WTC11 (cell line): ENCODE results near the gene ADARB2. TPM values are rescaled to one million over a fixed set of nuclear protein-coding genes. Genes with fewer than 3 reads are reported as not detected.

Experiments
- ATAC-seq: fragments of 200-7000 bp; cut with Tn5 transposase; 2 replicates; pipeline ENCODE4 v1.10.0; 2021; ENCODE audit warnings: mild to moderate bottlenecking, moderate library complexity
- CTCF ChIA-PET: fragments of 300-600 bp; sonication (Branson Sonifier 250); formaldehyde crosslinking; loops from one replicate; lab custom pipeline; 2021; ENCODE audit warnings: antibody characterized with exemption; lab: Charles Lee
- POLR2A ChIA-PET: fragments of 350-600 bp; sonication (Branson Sonifier 250); formaldehyde crosslinking; loops from one replicate; lab custom pipeline; 2021; ENCODE audit warnings: antibody characterized with exemption; lab: Charles Lee
- DNase-seq: peaks from one replicate; pipeline ENCODE4 v3.0.0; 2021; ENCODE audit warnings: low spot score
- H3K27ac Mint-ChIP-seq: 2 replicates; pipeline ENCODE4 v1.8.0; 2021; ENCODE audit warnings: mixed read lengths
- H3K27me3 Mint-ChIP-seq: 2 replicates; pipeline ENCODE4 v1.8.0; 2021; ENCODE audit warnings: low read depth, mild to moderate bottlenecking, moderate library complexity, mixed read lengths
- H3K36me3 Mint-ChIP-seq: 2 replicates; pipeline ENCODE4 v1.8.0; 2021; ENCODE audit warnings: mixed read lengths
- H3K4me1 Mint-ChIP-seq: 2 replicates; pipeline ENCODE4 v1.8.0; 2022; ENCODE audit warnings: mixed read lengths
- H3K4me3 Mint-ChIP-seq: 2 replicates; pipeline ENCODE4 v1.8.0; 2021; ENCODE audit warnings: mild to moderate bottlenecking, moderate library complexity, mixed read lengths
- H3K9me3 Mint-ChIP-seq: 2 replicates; pipeline ENCODE4 v1.8.0; 2021; ENCODE audit warnings: mixed read lengths
- AFF4 ChIP-seq: sonication (generic); formaldehyde crosslinking; IDR thresholded peaks from 2 replicates; pipeline ENCODE4 v1.8.1; 2023; ENCODE audit warnings: mild to moderate bottlenecking, missing genetic modification reagents, borderline replicate concordance
- ETV6 ChIP-seq: sonication (generic); formaldehyde crosslinking; IDR thresholded peaks from 2 replicates; pipeline ENCODE4 v1.8.1; 2022; ENCODE audit warnings: mild to moderate bottlenecking, missing genetic modification reagents
- GRHL2 ChIP-seq: fragments of 250-450 bp; sonication (Bioruptor Pico); IDR thresholded peaks from 2 replicates; pipeline ENCODE4 v1.8.0; 2022; ENCODE audit warnings: mild to moderate bottlenecking, moderate library complexity; ENCODE audit not compliant: insufficient replicate concordance, severe bottlenecking
- IRF2 ChIP-seq: sonication (generic); formaldehyde crosslinking; IDR thresholded peaks from 2 replicates; pipeline ENCODE4 v1.8.0; 2022; ENCODE audit warnings: low read depth, missing genetic modification reagents, borderline replicate concordance
- MYBL2 ChIP-seq: sonication (generic); formaldehyde crosslinking; IDR thresholded peaks from 2 replicates; pipeline ENCODE4 v1.8.1; 2023; ENCODE audit warnings: mild to moderate bottlenecking, moderate library complexity, missing genetic modification reagents
- NR2C2 ChIP-seq: sonication (generic); formaldehyde crosslinking; IDR thresholded peaks from 2 replicates; pipeline ENCODE4 v1.8.0; 2022; ENCODE audit warnings: mild to moderate bottlenecking, missing genetic modification reagents
- NR3C1 ChIP-seq: sonication (generic); formaldehyde crosslinking; conservative IDR thresholded peaks from 2 replicates; pipeline ENCODE4 v1.8.1; 2023; ENCODE audit warnings: low read depth, mild to moderate bottlenecking, missing genetic modification reagents
- PREB ChIP-seq: sonication (generic); formaldehyde crosslinking; IDR thresholded peaks from 2 replicates; pipeline ENCODE4 v1.8.1; 2022; ENCODE audit warnings: mild to moderate bottlenecking, missing genetic modification reagents, moderate library complexity, borderline replicate concordance
- TEAD1 ChIP-seq: sonication (generic); formaldehyde crosslinking; IDR thresholded peaks from 2 replicates; pipeline ENCODE4 v1.8.0; 2022; ENCODE audit warnings: mild to moderate bottlenecking, missing genetic modification reagents
- ZNF138 ChIP-seq: sonication (generic); formaldehyde crosslinking; conservative IDR thresholded peaks from 2 replicates; pipeline ENCODE4 v1.8.1; 2022; ENCODE audit warnings: mild to moderate bottlenecking, moderate library complexity, missing genetic modification reagents
- ZNF232 ChIP-seq: sonication (generic); formaldehyde crosslinking; IDR thresholded peaks from 2 replicates; pipeline ENCODE4 v1.8.0; 2022; ENCODE audit warnings: mild to moderate bottlenecking, missing genetic modification reagents
- ZNF396 ChIP-seq: fragments of 250-450 bp; sonication (Bioruptor Pico); IDR thresholded peaks from 2 replicates; pipeline ENCODE4 v1.8.0; 2021; ENCODE audit warnings: mild to moderate bottlenecking, moderate library complexity, borderline replicate concordance
- ZNF671 ChIP-seq: fragments of 250-450 bp; sonication (Bioruptor Pico); IDR thresholded peaks from 2 replicates; pipeline ENCODE4 v1.8.0; 2021; ENCODE audit warnings: mild to moderate bottlenecking
- total RNA-seq: library from RNA; stranded (reverse); gene quantifications from 3 replicates; pipeline ENCODE4 v1.2.3, GENCODE V29; 2021
- TF ChIP-seq, protein P1 (sequence below): fragments of 200-600 bp; IDR thresholded peaks from 2 replicates; pipeline ENCODE4 v1.8.0; 2022; ENCODE audit warnings: antibody characterized with exemption
- TF ChIP-seq, protein P2 (sequence below): fragments of 250-450 bp; sonication (Bioruptor Pico); IDR thresholded peaks from 2 replicates; pipeline ENCODE4 v1.9.0; 2021; ENCODE audit warnings: moderate library complexity, mild to moderate bottlenecking, inconsistent platforms, borderline replicate concordance
- TF ChIP-seq, protein P3 (sequence below): fragments of 250-450 bp; sonication (Bioruptor Pico); IDR thresholded peaks from 2 replicates; pipeline ENCODE4 v1.9.0; 2021; ENCODE audit warnings: mild to moderate bottlenecking, borderline replicate concordance

Gene ADARB2
- total RNA-seq, 1 experiment from 2014 or later, result 3.7 TPM

GRCh38 chr10:1425879-1426278, 311.4 kb downstream of the ADARB2 start (continued):
- TF ChIP-seq, protein P1, sequence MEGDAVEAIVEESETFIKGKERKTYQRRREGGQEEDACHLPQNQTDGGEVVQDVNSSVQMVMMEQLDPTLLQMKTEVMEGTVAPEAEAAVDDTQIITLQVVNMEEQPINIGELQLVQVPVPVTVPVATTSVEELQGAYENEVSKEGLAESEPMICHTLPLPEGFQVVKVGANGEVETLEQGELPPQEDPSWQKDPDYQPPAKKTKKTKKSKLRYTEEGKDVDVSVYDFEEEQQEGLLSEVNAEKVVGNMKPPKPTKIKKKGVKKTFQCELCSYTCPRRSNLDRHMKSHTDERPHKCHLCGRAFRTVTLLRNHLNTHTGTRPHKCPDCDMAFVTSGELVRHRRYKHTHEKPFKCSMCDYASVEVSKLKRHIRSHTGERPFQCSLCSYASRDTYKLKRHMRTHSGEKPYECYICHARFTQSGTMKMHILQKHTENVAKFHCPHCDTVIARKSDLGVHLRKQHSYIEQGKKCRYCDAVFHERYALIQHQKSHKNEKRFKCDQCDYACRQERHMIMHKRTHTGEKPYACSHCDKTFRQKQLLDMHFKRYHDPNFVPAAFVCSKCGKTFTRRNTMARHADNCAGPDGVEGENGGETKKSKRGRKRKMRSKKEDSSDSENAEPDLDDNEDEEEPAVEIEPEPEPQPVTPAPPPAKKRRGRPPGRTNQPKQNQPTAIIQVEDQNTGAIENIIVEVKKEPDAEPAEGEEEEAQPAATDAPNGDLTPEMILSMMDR, result no peak
- no peak for TF ChIP-seq ZNF138
- no peak for TF ChIP-seq AFF4 (CRISPR knock-in tag)
- TF ChIP-seq ZNF232 (CRISPR knock-in tag), result no peak
- no peak for TF ChIP-seq MYBL2 (CRISPR knock-in tag)
- TF ChIP-seq ETV6 (CRISPR knock-in tag), result no peak
- no peak for TF ChIP-seq PREB (CRISPR knock-in tag)
- TF ChIP-seq NR3C1 (CRISPR knock-in tag), result no peak
- TF ChIP-seq ZNF671 (CRISPR knock-in tag), result no peak
- TF ChIP-seq GRHL2 (CRISPR knock-in tag), result no peak
- TF ChIP-seq, protein P2, sequence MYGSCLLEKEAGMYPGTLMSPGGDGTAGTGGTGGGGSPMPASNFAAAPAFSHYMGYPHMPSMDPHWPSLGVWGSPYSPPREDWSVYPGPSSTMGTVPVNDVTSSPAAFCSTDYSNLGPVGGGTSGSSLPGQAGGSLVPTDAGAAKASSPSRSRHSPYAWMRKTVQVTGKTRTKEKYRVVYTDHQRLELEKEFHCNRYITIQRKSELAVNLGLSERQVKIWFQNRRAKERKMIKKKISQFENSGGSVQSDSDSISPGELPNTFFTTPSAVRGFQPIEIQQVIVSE (CRISPR knock-in tag), result no peak
- no peak for TF ChIP-seq ZNF396 (CRISPR knock-in tag)
- TF ChIP-seq, all 79 proteins: peak for 0

DNA sequence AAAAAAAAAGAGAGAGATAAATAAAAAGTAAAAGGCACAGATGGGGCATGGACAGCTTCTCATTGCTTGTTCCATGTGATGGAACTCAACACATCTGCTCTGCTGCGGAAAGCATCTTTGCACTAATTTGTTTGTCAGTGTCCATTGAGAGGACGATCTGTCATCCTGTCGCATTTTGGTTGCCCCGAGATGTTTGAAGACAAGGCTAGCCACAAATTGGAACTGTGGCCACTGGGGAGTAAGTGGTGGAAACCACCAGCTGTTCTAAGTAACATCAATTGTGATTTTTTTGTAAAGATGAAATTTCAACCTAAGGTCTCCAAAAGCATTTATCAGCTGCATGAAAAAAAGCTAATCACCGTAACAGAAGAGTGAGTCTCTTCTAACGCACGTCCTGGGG, 312.7 kb downstream of the ADARB2 start:
- DNase-seq, result no peak

More for the DNA sequence above, 312.7 kb downstream of the ADARB2 start:
- no peak overlapping the region for H3K4me3 Mint-ChIP-seq
- no peak for ATAC-seq
- peaks cover 29% of the 10 kb centered on the region for H3K4me1 Mint-ChIP-seq
- H3K36me3 Mint-ChIP-seq, result no peaks in the 10 kb centered on the region
- no peak overlapping the region for H3K27ac Mint-ChIP-seq
- no peaks in the 10 kb centered on the region for H3K9me3 Mint-ChIP-seq
- H3K27me3 Mint-ChIP-seq, result peaks cover 50% of the 10 kb centered on the region
- ChIA-PET POLR2A (no interaction called here), CTCF (no interaction called here)
- TF ChIP-seq IRF2 (CRISPR knock-in tag), result no peak
- no peak for TF ChIP-seq TEAD1 (CRISPR knock-in tag)
- TF ChIP-seq PREB (CRISPR knock-in tag), result no peak
- TF ChIP-seq ETV6 (CRISPR knock-in tag), result no peak
- TF ChIP-seq, protein P2 (CRISPR knock-in tag), result no peak
- TF ChIP-seq NR2C2 (CRISPR knock-in tag), result no peak
- TF ChIP-seq, protein P3, sequence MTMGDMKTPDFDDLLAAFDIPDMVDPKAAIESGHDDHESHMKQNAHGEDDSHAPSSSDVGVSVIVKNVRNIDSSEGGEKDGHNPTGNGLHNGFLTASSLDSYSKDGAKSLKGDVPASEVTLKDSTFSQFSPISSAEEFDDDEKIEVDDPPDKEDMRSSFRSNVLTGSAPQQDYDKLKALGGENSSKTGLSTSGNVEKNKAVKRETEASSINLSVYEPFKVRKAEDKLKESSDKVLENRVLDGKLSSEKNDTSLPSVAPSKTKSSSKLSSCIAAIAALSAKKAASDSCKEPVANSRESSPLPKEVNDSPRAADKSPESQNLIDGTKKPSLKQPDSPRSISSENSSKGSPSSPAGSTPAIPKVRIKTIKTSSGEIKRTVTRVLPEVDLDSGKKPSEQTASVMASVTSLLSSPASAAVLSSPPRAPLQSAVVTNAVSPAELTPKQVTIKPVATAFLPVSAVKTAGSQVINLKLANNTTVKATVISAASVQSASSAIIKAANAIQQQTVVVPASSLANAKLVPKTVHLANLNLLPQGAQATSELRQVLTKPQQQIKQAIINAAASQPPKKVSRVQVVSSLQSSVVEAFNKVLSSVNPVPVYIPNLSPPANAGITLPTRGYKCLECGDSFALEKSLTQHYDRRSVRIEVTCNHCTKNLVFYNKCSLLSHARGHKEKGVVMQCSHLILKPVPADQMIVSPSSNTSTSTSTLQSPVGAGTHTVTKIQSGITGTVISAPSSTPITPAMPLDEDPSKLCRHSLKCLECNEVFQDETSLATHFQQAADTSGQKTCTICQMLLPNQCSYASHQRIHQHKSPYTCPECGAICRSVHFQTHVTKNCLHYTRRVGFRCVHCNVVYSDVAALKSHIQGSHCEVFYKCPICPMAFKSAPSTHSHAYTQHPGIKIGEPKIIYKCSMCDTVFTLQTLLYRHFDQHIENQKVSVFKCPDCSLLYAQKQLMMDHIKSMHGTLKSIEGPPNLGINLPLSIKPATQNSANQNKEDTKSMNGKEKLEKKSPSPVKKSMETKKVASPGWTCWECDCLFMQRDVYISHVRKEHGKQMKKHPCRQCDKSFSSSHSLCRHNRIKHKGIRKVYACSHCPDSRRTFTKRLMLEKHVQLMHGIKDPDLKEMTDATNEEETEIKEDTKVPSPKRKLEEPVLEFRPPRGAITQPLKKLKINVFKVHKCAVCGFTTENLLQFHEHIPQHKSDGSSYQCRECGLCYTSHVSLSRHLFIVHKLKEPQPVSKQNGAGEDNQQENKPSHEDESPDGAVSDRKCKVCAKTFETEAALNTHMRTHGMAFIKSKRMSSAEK (CRISPR knock-in tag), result no peak
